GM23338 (cell line): ENCODE data around the gene MRPL34. TPM values are rescaled to one million over a fixed set of nuclear protein-coding genes. Genes with fewer than 3 reads are reported as not detected.

Experiments used
- ATAC-seq: fragments of 200-7000 bp; cut with Tn5 transposase; 3 replicates; pipeline ENCODE4 v1.9.1; 2020
- DNase-seq: peaks from one replicate; pipeline ENCODE4 v3.0.0-alpha.2; 2015; ENCODE audit warnings: low spot score
- H2AFZ ChIP-seq: fragments of 200-600 bp; sonication (generic); 2 replicates; pipeline ENCODE4 v1.8.0; 2016; ENCODE audit warnings: antibody characterized with exemption, mild to moderate bottlenecking, moderate library complexity
- H3F3A ChIP-seq: fragments of 200-600 bp; sonication (generic); replicated peaks from 2 replicates; pipeline ENCODE4 v1.8.0; 2017; ENCODE audit warnings: antibody characterized with exemption, mixed run types, low read depth
- H3K27ac ChIP-seq: fragments of 200-600 bp; sonication (generic); 2 replicates; pipeline ENCODE4 v1.6.1; 2016; ENCODE audit warnings: low read depth
- H3K27me3 ChIP-seq: fragments of 200-600 bp; sonication (generic); 2 replicates; pipeline ENCODE4 v1.8.0; 2016; ENCODE audit warnings: mild to moderate bottlenecking, mixed run types, moderate library complexity; ENCODE audit not compliant: insufficient read depth
- H3K36me3 ChIP-seq: fragments of 200-600 bp; sonication (generic); 2 replicates; pipeline ENCODE4 v1.8.0; 2016; ENCODE audit warnings: mild to moderate bottlenecking; ENCODE audit not compliant: insufficient read depth
- H3K4me1 ChIP-seq: fragments of 200-600 bp; sonication (generic); 2 replicates; pipeline ENCODE4 v1.8.0; 2016; ENCODE audit warnings: mild to moderate bottlenecking, moderate library complexity; ENCODE audit not compliant: insufficient read depth
- H3K4me2 ChIP-seq: fragments of 200-600 bp; sonication (generic); 2 replicates; pipeline ENCODE4 v1.7.1; 2017; ENCODE audit warnings: mixed run types
- H3K4me3 ChIP-seq: fragments of 200-600 bp; sonication (generic); 2 replicates; pipeline ENCODE4 v1.6.1; 2016; ENCODE audit warnings: mixed run types
- H3K79me2 ChIP-seq: fragments of 200-600 bp; sonication (generic); replicated peaks from 2 replicates; pipeline ENCODE4 v1.8.0; 2017; ENCODE audit warnings: mild to moderate bottlenecking; ENCODE audit not compliant: insufficient read depth
- H3K9me2 ChIP-seq: fragments of 200-600 bp; sonication (generic); 2 replicates; pipeline ENCODE4 v1.8.0; 2017; ENCODE audit not compliant: insufficient read depth
- H4K20me1 ChIP-seq: fragments of 200-600 bp; sonication (generic); replicated peaks from 2 replicates; pipeline ENCODE4 v1.8.0; 2017; ENCODE audit warnings: mild to moderate bottlenecking; ENCODE audit not compliant: insufficient read depth
- H3K27ac Mint-ChIP-seq: 2 replicates; pipeline ENCODE4 v1.8.0; 2020; ENCODE audit warnings: inconsistent platforms, mild to moderate bottlenecking, moderate library complexity, mixed read lengths
- H3K27me3 Mint-ChIP-seq: 3 replicates; pipeline ENCODE4 v1.8.0; 2022; ENCODE audit warnings: low read depth, mild to moderate bottlenecking, moderate library complexity, mixed read lengths, inconsistent platforms; ENCODE audit not compliant: insufficient read depth, poor library complexity
- H3K36me3 Mint-ChIP-seq: 3 replicates; pipeline ENCODE4 v1.8.0; 2021; ENCODE audit warnings: low read depth, mild to moderate bottlenecking, inconsistent platforms, moderate library complexity, mixed read lengths
- H3K4me1 Mint-ChIP-seq: 3 replicates; pipeline ENCODE4 v1.8.0; 2020; ENCODE audit warnings: mild to moderate bottlenecking, inconsistent platforms, mixed read lengths
- H3K4me3 Mint-ChIP-seq: 3 replicates; pipeline ENCODE4 v1.8.0; 2021; ENCODE audit warnings: moderate library complexity, mild to moderate bottlenecking, inconsistent platforms, mixed read lengths
- H3K9me3 Mint-ChIP-seq: 3 replicates; pipeline ENCODE4 v1.8.0; 2020; ENCODE audit warnings: moderate library complexity, mild to moderate bottlenecking, inconsistent platforms, mixed read lengths
- CTCF ChIP-seq, 2 experiments: fragments of 200-600 bp in 1 of 2; sonication (generic) in 1 of 2; conservative IDR thresholded peaks; 2 replicates each; pipeline versions ENCODE4 v1.5.1 to v1.6.1; 2016 to 2017; ENCODE audit warnings: antibody characterized with exemption in 2 of 2, low read depth in 2 of 2, mild to moderate bottlenecking in 2 of 2, moderate library complexity in 1 of 2
- EZH2phosphoT487 ChIP-seq: fragments of 200-600 bp; sonication (generic); IDR thresholded peaks from one replicate; pipeline ENCODE4 v1.8.1; 2018; ENCODE audit warnings: antibody characterized with exemption; ENCODE audit not compliant: unreplicated experiment
- JUNB ChIP-seq: IDR thresholded peaks from one replicate; pipeline ENCODE4 v1.6.1; 2016; ENCODE audit warnings: antibody characterized with exemption; ENCODE audit not compliant: unreplicated experiment
- NANOG ChIP-seq: IDR thresholded peaks from 2 replicates; pipeline ENCODE4 v1.6.1; 2016; ENCODE audit warnings: antibody characterized with exemption, borderline replicate concordance
- REST ChIP-seq: IDR thresholded peaks from one replicate; pipeline ENCODE4 v1.6.1; 2018; ENCODE audit warnings: antibody characterized with exemption; ENCODE audit not compliant: unreplicated experiment
- ZNF462 ChIP-seq: fragments of 250-450 bp; sonication (Bioruptor Pico); IDR thresholded peaks from 2 replicates; pipeline ENCODE4 v1.5.0; 2020; ENCODE audit warnings: mild to moderate bottlenecking, moderate library complexity
- polyA plus RNA-seq: library from polyadenylated mRNA; unstranded; fragments of >200 nt; fragmentation: Nextera tagmentation; extraction: Ambion mirVana; gene quantifications from 2 replicates; pipeline ENCODE4 v1.2.1, GENCODE V29; 2016
- total RNA-seq: library from RNA; depleted of rRNA; stranded (reverse); fragments of >200 nt; shearing (Covaris generic); gene quantifications from 2 replicates; pipeline ENCODE4 v1.2.3, GENCODE V29; 2014

MRPL34 gene
- total and polyA plus RNA-seq, 2 experiments from 2014 or later = 59.9 to 266 TPM

- TF ChIP-seq CTCF (conservative IDR thresholded peaks at IDR 0.05; ENCODE audit: low read depth in 2 of 2) (no peak), REST (no peak)
Observed at GRCh38 chr19:17335575-17335974, 29.9 kb downstream of the MRPL34 start (continued).

GRCh38 chr19:17336872-17337674 lies 31.4 kb downstream of the MRPL34 start, which contains the start of gene GTPBP3:
GTPBP3 (plus strand) TSS chr19:17337553; CDS start chr19:17337612, 59 bp downstream.
- H3K36me3 ChIP-seq = peaks cover under 1% of the 10 kb centered on the region; the same call in 1 of the 2 replicates
- H3K27me3 ChIP-seq = no peaks in the 10 kb centered on the region
- peak within 1 kb of the TSS; percentile 97 for H3K27ac ChIP-seq
- no peaks in the 10 kb centered on the region for H4K20me1 ChIP-seq
- H3K27ac Mint-ChIP-seq = peak within 1 kb of the TSS; percentile 98
- H3K4me3 ChIP-seq = peak within 1 kb of the TSS; percentile 81
- H3K4me3 Mint-ChIP-seq = peak within 1 kb of the TSS; percentile 95
- H3K9me2 ChIP-seq = no peaks in the 10 kb centered on the region
- H2AFZ ChIP-seq = peak within 1 kb of the TSS; percentile 64; the same call in 1 of the 2 replicates
- peaks cover 27% of the 10 kb centered on the region for H3K27me3 Mint-ChIP-seq
- peaks cover 21% of the 10 kb centered on the region for H3F3A ChIP-seq
- ATAC-seq = peak; percentile 61
- peaks cover 32% of the 10 kb centered on the region for H3K36me3 Mint-ChIP-seq
- peak; percentile 100 for DNase-seq
- no peaks in the 10 kb centered on the region for H3K79me2 ChIP-seq
- H3K4me1 ChIP-seq = peaks cover 26% of the 10 kb centered on the region; the same call in 1 of the 2 replicates
- H3K9me3 Mint-ChIP-seq = peaks cover 5% of the 10 kb centered on the region; the same call in 2 of the 3 replicates
- H3K4me2 ChIP-seq = peak within 1 kb of the TSS; percentile 96
- H3K4me1 Mint-ChIP-seq = peaks cover 38% of the 10 kb centered on the region
- TF ChIP-seq REST (no peak), ZNF462 (no peak), EZH2phosphoT487 (no peak), NANOG (no peak), JUNB (no peak)
